ENCODE measurements around the gene TMBIM1. TPM values are rescaled to one million over a fixed set of nuclear protein-coding genes. Genes with fewer than 3 reads are reported as not detected.
A peak's percentile ranks its signal among the peaks of the same experiment; 100 is the strongest.

Gene TMBIM1
- total RNA-seq, 1 experiment from 2014 or later = 114 TPM

GRCh38 chr2:218264773-218265561 is 27.3 kb downstream of the TMBIM1 start:
- Histone ChIP-seq H3K36me3 (ENCODE audit: control insufficient read depth, insufficient read depth, low read length) (peaks cover 10% of the 10 kb centered on the region), H3K4me1 (ENCODE audit: control insufficient read depth, insufficient read depth, low read length) (peaks cover 8% of the 10 kb centered on the region; the same call in 1 of the 2 replicates), H3K9me3 (ENCODE audit: control insufficient read depth, insufficient read depth, low read depth, low read length) (no peaks in the 10 kb centered on the region), H3K4me3 (ENCODE audit: low read depth in 2 of 2, low read length in 2 of 2) (no peak overlapping the region), H3K27me3 (ENCODE audit: control insufficient read depth, insufficient read depth, low read length) (no peaks in the 10 kb centered on the region), H3K27ac (ENCODE audit: low read length) (no peak overlapping the region)
- in situ Hi-C loops (cut with HindIII; ENCODE audit: low pct_unique_long_range_greater_than_20kb, low sequenced_read_pairs) (no loop called here), intact Hi-C loops (cut with micrococcal nuclease; ENCODE audit: unreplicated experiment) (no loop called here)
- no peak for DNase-seq (ENCODE audit: low read depth, low spot score)
- no TSS peak for BruUV-seq (replicated peaks)
- ChIA-PET POLR2A (no interaction called here), CTCF (no interaction called here)
- TF ChIP-seq REST (IDR thresholded peaks at IDR 0.05; ENCODE audit: insufficient read depth in 1 of 2, low read depth in 2 of 2, low read length in 1 of 2) (no peak), SIN3A (IDR thresholded peaks at IDR 0.05; ENCODE audit: borderline replicate concordance, insufficient read depth, low read depth, low read length) (no peak), TCF7L2 (IDR thresholded peaks at IDR 0.05; ENCODE audit: low read depth, low read length) (no peak), CTCF (IDR thresholded peaks at IDR 0.05) (no peak), POLR2AphosphoS5 (IDR thresholded peaks at IDR 0.05; ENCODE audit: low read depth, low read length) (no peak)
- ATAC-seq = no peak

- ATAC-seq (no peak), DNase-seq (ENCODE audit: low read depth, low spot score) (no peak)
- TF ChIP-seq POLR2AphosphoS5 (IDR thresholded peaks at IDR 0.05; ENCODE audit: low read depth, low read length) (no peak), SIN3A (IDR thresholded peaks at IDR 0.05; ENCODE audit: borderline replicate concordance, insufficient read depth, low read depth, low read length) (no peak), TCF7L2 (IDR thresholded peaks at IDR 0.05; ENCODE audit: low read depth, low read length) (no peak), REST (IDR thresholded peaks at IDR 0.05; ENCODE audit: insufficient read depth in 1 of 2, low read depth in 2 of 2, low read length in 1 of 2) (no peak), CTCF (IDR thresholded peaks at IDR 0.05) (no peak; the same call in 1 of the 2 replicates)
- Histone ChIP-seq H3K27ac (ENCODE audit: low read length) (no peak overlapping the region), H3K36me3 (ENCODE audit: control insufficient read depth, insufficient read depth, low read length) (peaks cover 8% of the 10 kb centered on the region), H3K9me3 (ENCODE audit: control insufficient read depth, insufficient read depth, low read depth, low read length) (no peaks in the 10 kb centered on the region), H3K4me1 (ENCODE audit: control insufficient read depth, insufficient read depth, low read length) (peaks cover 8% of the 10 kb centered on the region; the same call in 1 of the 2 replicates), H3K4me3 (ENCODE audit: low read depth in 2 of 2, low read length in 2 of 2) (no peak overlapping the region), H3K27me3 (ENCODE audit: control insufficient read depth, insufficient read depth, low read length) (no peaks in the 10 kb centered on the region)
- TSS peak; percentile 42 for BruUV-seq (replicated peaks)
- ChIA-PET POLR2A (no interaction called here), CTCF (no interaction called here)
- intact Hi-C loops (cut with micrococcal nuclease; ENCODE audit: unreplicated experiment) (no loop called here), in situ Hi-C loops (cut with HindIII; ENCODE audit: low pct_unique_long_range_greater_than_20kb, low sequenced_read_pairs) (no loop called here)
These were observed 28.3 kb downstream of the TMBIM1 start for GRCh38 chr2:218263817-218264641.
